ENCODE data around the gene QTRT2. TPM values are rescaled to one million over a fixed set of nuclear protein-coding genes. Genes with fewer than 3 reads are reported as not detected.

QTRT2 gene
- polyA plus RNA-seq, 2 of the 4 experiments (the other 2 are of a cell fraction): 23.5 to 33.9 TPM

DNA sequence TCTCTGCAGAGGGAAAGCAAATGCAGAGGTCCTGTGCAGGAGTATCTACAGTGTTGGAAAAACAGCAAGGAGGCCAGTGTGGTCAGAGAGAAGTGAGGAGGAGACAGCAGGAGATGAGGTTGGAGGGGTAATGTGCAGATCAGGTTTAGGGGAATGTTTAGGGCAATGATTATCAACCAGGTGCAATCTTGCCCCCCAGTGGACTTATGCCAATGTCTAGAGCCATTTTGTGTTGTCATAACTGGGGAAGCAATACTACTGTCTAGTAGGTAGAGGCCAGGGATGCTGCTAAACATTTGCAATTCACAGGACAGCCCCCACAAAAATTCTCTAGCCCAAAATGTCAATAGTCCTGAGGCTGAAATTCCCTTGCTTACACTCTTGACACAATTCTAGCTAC lies 13.3 kb upstream of the QTRT2 start:
- Histone ChIP-seq H3K4me3 (no peak overlapping the region), H3K4me1 (no peaks in the 10 kb centered on the region), H3K4me2 (no peak overlapping the region), H3K27ac (no peak overlapping the region), H3K9me3 (no peaks in the 10 kb centered on the region)
- ATAC-seq (no peak), FAIRE-seq (no peak), DNase-seq (ENCODE audit: low read depth in 1 of 2, low spot score in 1 of 2) (no peak)
- ChIA-PET POLR2A (no interaction called here), CTCF (no interaction called here)
- TF ChIP-seq RARB (CRISPR knock-in tag; IDR thresholded peaks at IDR 0.05) (no peak), ZSCAN20 (CRISPR knock-in tag; IDR thresholded peaks at IDR 0.05) (no peak), SMC3 (IDR thresholded peaks at IDR 0.05) (no peak), TP53 (CRISPR knock-in tag; IDR thresholded peaks at IDR 0.05) (no peak), KDM5A (IDR thresholded peaks at IDR 0.05) (no peak), MAZ (IDR thresholded peaks at IDR 0.05; ENCODE audit: borderline replicate concordance, low read depth, low read length) (no peak), BHLHE40 (IDR thresholded peaks at IDR 0.05; ENCODE audit: low read depth, low read length) (no peak), RNF2 (IDR thresholded peaks at IDR 0.05; ENCODE audit: borderline replicate concordance, low read depth) (no peak), NFE2L2 (conservative IDR thresholded peaks at IDR 0.05; ENCODE audit: low read length) (no peak), FOSB (CRISPR knock-in tag; IDR thresholded peaks at IDR 0.05) (no peak)
- TF ChIP-seq, protein P1, sequence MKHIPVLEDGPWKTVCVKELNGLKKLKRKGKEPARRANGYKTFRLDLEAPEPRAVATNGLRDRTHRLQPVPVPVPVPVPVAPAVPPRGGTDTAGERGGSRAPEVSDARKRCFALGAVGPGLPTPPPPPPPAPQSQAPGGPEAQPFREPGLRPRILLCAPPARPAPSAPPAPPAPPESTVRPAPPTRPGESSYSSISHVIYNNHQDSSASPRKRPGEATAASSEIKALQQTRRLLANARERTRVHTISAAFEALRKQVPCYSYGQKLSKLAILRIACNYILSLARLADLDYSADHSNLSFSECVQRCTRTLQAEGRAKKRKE (CRISPR knock-in tag; IDR thresholded peaks at IDR 0.05; ENCODE audit: low read depth): no peak

DNA sequence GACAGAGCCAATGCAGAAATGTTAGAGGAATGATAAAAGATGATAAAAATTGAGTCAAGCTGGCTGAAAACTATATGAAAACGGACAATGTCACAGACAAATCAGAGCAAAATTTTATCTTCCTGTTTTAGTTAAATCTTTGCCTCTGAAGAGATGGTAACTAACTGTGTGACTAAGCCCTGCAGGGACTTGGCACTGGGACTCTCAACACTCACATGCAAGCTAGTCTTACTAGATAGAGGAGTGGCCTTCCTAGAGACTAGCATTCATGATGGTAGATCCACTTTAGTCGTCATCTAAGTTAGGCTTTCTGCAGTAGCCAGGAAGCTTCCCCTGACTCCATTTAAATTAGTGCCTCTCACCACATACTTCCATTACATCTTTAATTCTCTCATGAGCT lies 4.3 kb upstream of the QTRT2 start:
- no peaks in the 10 kb centered on the region for H3K9me3 ChIP-seq

DNA sequence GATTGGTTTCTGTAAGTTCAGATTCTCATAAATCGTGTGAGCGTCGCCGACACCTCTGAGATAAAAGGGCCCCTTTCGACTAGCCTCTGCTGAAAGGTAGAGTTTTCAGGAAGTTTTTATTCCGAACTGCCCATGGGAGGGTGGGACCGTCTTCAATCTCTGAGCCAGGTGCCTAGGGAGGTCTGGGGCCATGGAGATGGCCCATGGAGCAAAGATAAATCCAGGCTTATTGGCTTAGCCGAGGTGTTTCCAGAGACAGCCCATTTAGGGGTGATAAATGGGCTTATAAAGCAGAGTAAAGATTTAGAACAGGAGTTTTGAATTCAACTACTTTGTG lies 442 bp downstream of the QTRT2 start:
- Histone ChIP-seq H3K4me1 (peaks cover 13% of the 10 kb centered on the region), H3K4me3 (peak overlapping the region; percentile 78), H3K27ac (peak overlapping the region; percentile 81 to 91), H3K9me3 (no peaks in the 10 kb centered on the region), H3K4me2 (peak overlapping the region; percentile 77)
- FAIRE-seq: no peak
- TF ChIP-seq HOXB13 (CRISPR knock-in tag; IDR thresholded peaks at IDR 0.05; ENCODE audit: low read depth) (no peak), PHF8 (IDR thresholded peaks at IDR 0.05; ENCODE audit: borderline replicate concordance, low read depth) (0 out of 2 replicates have a peak, but pooled peaks have one; percentile 61), ESRRA (IDR thresholded peaks at IDR 0.05; ENCODE audit: borderline replicate concordance, low read length) (no peak), RARB (CRISPR knock-in tag; IDR thresholded peaks at IDR 0.05) (no peak), NR3C1 (IDR thresholded peaks at IDR 0.05) (no peak), CHD2 (IDR thresholded peaks at IDR 0.05; ENCODE audit: low read length, partially characterized antibody) (no peak), MAZ (IDR thresholded peaks at IDR 0.05; ENCODE audit: borderline replicate concordance, low read depth, low read length) (no peak), CBX2 (IDR thresholded peaks at IDR 0.05; ENCODE audit: borderline replicate concordance, low read depth) (no peak), JUNB (IDR thresholded peaks at IDR 0.05) (no peak), KDM5A (IDR thresholded peaks at IDR 0.05) (0 out of 2 replicates have a peak, but pooled peaks have one; percentile 18)
- TF ChIP-seq, protein P2, sequence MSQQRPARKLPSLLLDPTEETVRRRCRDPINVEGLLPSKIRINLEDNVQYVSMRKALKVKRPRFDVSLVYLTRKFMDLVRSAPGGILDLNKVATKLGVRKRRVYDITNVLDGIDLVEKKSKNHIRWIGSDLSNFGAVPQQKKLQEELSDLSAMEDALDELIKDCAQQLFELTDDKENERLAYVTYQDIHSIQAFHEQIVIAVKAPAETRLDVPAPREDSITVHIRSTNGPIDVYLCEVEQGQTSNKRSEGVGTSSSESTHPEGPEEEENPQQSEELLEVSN (IDR thresholded peaks at IDR 0.05; ENCODE audit: borderline replicate concordance, low read depth): 0 out of 2 replicates have a peak, but pooled peaks have one; percentile 6
- TF ChIP-seq, protein P3, sequence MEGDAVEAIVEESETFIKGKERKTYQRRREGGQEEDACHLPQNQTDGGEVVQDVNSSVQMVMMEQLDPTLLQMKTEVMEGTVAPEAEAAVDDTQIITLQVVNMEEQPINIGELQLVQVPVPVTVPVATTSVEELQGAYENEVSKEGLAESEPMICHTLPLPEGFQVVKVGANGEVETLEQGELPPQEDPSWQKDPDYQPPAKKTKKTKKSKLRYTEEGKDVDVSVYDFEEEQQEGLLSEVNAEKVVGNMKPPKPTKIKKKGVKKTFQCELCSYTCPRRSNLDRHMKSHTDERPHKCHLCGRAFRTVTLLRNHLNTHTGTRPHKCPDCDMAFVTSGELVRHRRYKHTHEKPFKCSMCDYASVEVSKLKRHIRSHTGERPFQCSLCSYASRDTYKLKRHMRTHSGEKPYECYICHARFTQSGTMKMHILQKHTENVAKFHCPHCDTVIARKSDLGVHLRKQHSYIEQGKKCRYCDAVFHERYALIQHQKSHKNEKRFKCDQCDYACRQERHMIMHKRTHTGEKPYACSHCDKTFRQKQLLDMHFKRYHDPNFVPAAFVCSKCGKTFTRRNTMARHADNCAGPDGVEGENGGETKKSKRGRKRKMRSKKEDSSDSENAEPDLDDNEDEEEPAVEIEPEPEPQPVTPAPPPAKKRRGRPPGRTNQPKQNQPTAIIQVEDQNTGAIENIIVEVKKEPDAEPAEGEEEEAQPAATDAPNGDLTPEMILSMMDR (IDR thresholded peaks at IDR 0.05): no peak
- peak in 1 of 2 experiments; percentile 16 for DNase-seq (ENCODE audit: low read depth in 1 of 2, low spot score in 1 of 2)
- ChIA-PET POLR2A (no interaction called here), CTCF (interaction anchor here (2.0 kb wide), 1 partner anchor 10 kb away, joined by 10 read pairs; no protein-coding TSS in a partner anchor)
- WGBS (ENCODE audit: missing lambda C conversion rate): 2% methylated on average over 8 of the region's 8 CpGs
- ATAC-seq: peak; percentile 45 to 60; a peak in 5 of 6 replicates

More for the DNA sequence above, 4.3 kb upstream of the QTRT2 start:
- FAIRE-seq (no peak), ATAC-seq (no peak), DNase-seq (ENCODE audit: low read depth in 1 of 2, low spot score in 1 of 2) (no peak)
- Histone ChIP-seq H3K27ac (no peak overlapping the region), H3K4me1 (peaks cover 7% of the 10 kb centered on the region; the same call in 1 of the 3 replicates), H3K4me3 (no peak overlapping the region), H3K4me2 (no peak overlapping the region)
- TF ChIP-seq RFX5 (IDR thresholded peaks at IDR 0.05): no peak
- TF ChIP-seq, protein P4, sequence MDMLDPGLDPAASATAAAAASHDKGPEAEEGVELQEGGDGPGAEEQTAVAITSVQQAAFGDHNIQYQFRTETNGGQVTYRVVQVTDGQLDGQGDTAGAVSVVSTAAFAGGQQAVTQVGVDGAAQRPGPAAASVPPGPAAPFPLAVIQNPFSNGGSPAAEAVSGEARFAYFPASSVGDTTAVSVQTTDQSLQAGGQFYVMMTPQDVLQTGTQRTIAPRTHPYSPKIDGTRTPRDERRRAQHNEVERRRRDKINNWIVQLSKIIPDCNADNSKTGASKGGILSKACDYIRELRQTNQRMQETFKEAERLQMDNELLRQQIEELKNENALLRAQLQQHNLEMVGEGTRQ (IDR thresholded peaks at IDR 0.05): no peak
- TF ChIP-seq, protein P2 (IDR thresholded peaks at IDR 0.05; ENCODE audit: borderline replicate concordance, low read depth): no peak
- TF ChIP-seq, protein P5, sequence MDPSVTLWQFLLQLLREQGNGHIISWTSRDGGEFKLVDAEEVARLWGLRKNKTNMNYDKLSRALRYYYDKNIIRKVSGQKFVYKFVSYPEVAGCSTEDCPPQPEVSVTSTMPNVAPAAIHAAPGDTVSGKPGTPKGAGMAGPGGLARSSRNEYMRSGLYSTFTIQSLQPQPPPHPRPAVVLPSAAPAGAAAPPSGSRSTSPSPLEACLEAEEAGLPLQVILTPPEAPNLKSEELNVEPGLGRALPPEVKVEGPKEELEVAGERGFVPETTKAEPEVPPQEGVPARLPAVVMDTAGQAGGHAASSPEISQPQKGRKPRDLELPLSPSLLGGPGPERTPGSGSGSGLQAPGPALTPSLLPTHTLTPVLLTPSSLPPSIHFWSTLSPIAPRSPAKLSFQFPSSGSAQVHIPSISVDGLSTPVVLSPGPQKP (IDR thresholded peaks at IDR 0.05; ENCODE audit: low read depth, low read length): no peak
- TF ChIP-seq ZNF302 (CRISPR knock-in tag; IDR thresholded peaks at IDR 0.05): no peak
- no peak for TF ChIP-seq ESRRA (IDR thresholded peaks at IDR 0.05; ENCODE audit: borderline replicate concordance, low read length)
- no peak for TF ChIP-seq KDM5A (IDR thresholded peaks at IDR 0.05)
- no peak for TF ChIP-seq CHD4 (IDR thresholded peaks at IDR 0.05; ENCODE audit: borderline replicate concordance)
- TF ChIP-seq MYC (IDR thresholded peaks at IDR 0.05; ENCODE audit: borderline replicate concordance, low read length): no peak
- TF ChIP-seq, protein P6, sequence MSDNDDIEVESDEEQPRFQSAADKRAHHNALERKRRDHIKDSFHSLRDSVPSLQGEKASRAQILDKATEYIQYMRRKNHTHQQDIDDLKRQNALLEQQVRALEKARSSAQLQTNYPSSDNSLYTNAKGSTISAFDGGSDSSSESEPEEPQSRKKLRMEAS (IDR thresholded peaks at IDR 0.05): no peak
- no peak for TF ChIP-seq RAD21 (conservative IDR thresholded peaks at IDR 0.05 in 1 of 2, IDR thresholded peaks at IDR 0.05 in 1 of 2)
- TF ChIP-seq POLR2A (IDR thresholded peaks at IDR 0.05; ENCODE audit: low read length): no peak
- TF ChIP-seq POLR2AphosphoS2 (conservative IDR thresholded peaks at IDR 0.05; ENCODE audit: low read length): no peak
- no peak for TF ChIP-seq FOSB (CRISPR knock-in tag; IDR thresholded peaks at IDR 0.05)
- ChIA-PET POLR2A (no interaction called here), CTCF (no interaction called here)
- WGBS (ENCODE audit: missing lambda C conversion rate): 82% methylated on average over 2 of the region's 2 CpGs

All from A549 (cell line).